ENCODE measurements around the gene ZEB2. TPM values are rescaled to one million over a fixed set of nuclear protein-coding genes. Genes with fewer than 3 reads are reported as not detected.

The ZEB2 gene
- total and polyA plus RNA-seq, 2 donors (not counting 3 experiments of a cell fraction or from before 2014, with no cell fraction given), result 17.9 to 49.6 TPM

- intact Hi-C loops (cut with micrococcal nuclease), result no loop called here
- Histone ChIP-seq H2AFZ (ENCODE audit: low read depth, low read length) (no peak overlapping the region), H3K79me2 (ENCODE audit: control insufficient read depth, insufficient read depth, low read length) (no peaks in the 10 kb centered on the region), H4K20me1 (replicated peaks; ENCODE audit: control insufficient read depth, extremely low read depth, insufficient read depth, low read length) (no peaks in the 10 kb centered on the region), H3K9me3 (replicated peaks; ENCODE audit: control insufficient read depth, insufficient read depth, low read length) (no peaks in the 10 kb centered on the region), H3K4me3 (replicated peaks in 1 of 3; ENCODE audit: insufficient read depth in 1 of 3, low read depth in 1 of 3, low read length in 3 of 3) (no peak overlapping the region), H3K4me1 (ENCODE audit: control insufficient read depth, extremely low read depth, insufficient read depth, low read length) (no peaks in the 10 kb centered on the region), H3K27ac (ENCODE audit: insufficient read depth, low read depth, low read length) (no peak overlapping the region), H3K4me2 (ENCODE audit: insufficient read depth, low read length) (no peak overlapping the region), H3K36me3 (ENCODE audit: control insufficient read depth in 2 of 2, extremely low read depth in 1 of 2, insufficient read depth in 2 of 2, low read length in 2 of 2) (no peaks in the 10 kb centered on the region), H3K9ac (replicated peaks; ENCODE audit: extremely low read depth, insufficient read depth, low read length) (no peak overlapping the region), H3K9me1 (replicated peaks; ENCODE audit: control insufficient read depth, extremely low read depth, insufficient read depth, low read length) (no peaks in the 10 kb centered on the region), H3K27me3 (ENCODE audit: control insufficient read depth in 2 of 2, insufficient read depth in 2 of 2, low read length in 2 of 2) (no peaks in the 10 kb centered on the region)
- CTCF ChIA-PET, result interaction anchor here (0.7 to 1.6 kb wide), 4 partner anchors 15 to 56 kb away, joined by 3 to 4 read pairs (median 4); no protein-coding TSS in a partner anchor
- no TSS peak for BruUV-seq (replicated peaks)
- TF ChIP-seq FOS (IDR thresholded peaks at IDR 0.05; ENCODE audit: borderline replicate concordance, insufficient read depth, low read length) (no peak), POLR2A (IDR thresholded peaks at IDR 0.05; ENCODE audit: low read depth, low read length) (no peak), POLR2AphosphoS5 (IDR thresholded peaks at IDR 0.05; ENCODE audit: insufficient read depth, low read depth, low read length) (no peak), CTCF (IDR thresholded peaks at IDR 0.05; ENCODE audit: extremely low read depth in 1 of 2, insufficient read depth in 1 of 2, low read depth in 1 of 2, low read length in 2 of 2) (no peak), EZH2 (IDR thresholded peaks at IDR 0.05; ENCODE audit: borderline replicate concordance, low read depth, low read length, severe bottlenecking) (no peak), JUN (IDR thresholded peaks at IDR 0.05; ENCODE audit: borderline replicate concordance, insufficient read depth, insufficient read length, low read depth) (no peak), MYC (IDR thresholded peaks at IDR 0.05; ENCODE audit: low read depth, low read length) (no peak)
- POLR2A ChIA-PET, result no interaction called here
- DNase-seq (ENCODE audit: low read depth, low spot score) (peak; percentile 38), FAIRE-seq (peak; percentile 12)
- dilution Hi-C loops (cut with MboI; ENCODE audit: extremely low pct_ligation_motif_present, low sequenced_read_pairs), result loop anchor here (25.0 kb wide), 1 partner anchor 141 kb away; the partner anchor contains the start of gene ZEB2
These were observed 148.9 kb downstream of the ZEB2 start for GRCh38 chr2:144370937-144371584.

Data from endothelial cell of umbilical vein (primary cell).